GM21529 (cell line): ENCODE data around the gene C2.

ENCODE experiments used
- ATAC-seq: cut with Tn5 transposase; IDR thresholded peaks from one replicate; pipeline ENCODE4 v1.9.1; 2021; ENCODE audit not compliant: unreplicated experiment

Gene C2

DNA sequence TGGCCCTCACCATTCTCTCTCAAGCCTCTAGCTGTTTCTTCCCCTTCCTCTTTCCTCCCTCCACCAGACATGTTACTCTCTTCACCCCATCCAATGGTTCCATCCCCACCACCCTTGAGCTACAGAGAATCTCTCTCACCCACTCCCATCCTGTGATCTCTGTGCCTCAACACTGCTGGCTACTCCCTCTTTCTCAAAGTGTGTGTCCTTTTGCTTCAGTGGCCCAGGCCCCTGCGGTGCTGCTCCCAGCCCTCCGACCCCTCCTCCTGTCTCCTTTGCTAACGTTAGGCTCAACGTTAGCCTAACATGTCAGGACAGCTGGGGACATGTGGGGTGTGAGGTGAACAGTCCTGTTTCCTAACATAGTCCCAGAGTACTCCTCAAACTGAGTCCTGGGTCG is 25.4 kb downstream of the C2 start:
- no peak for ATAC-seq

DNA sequence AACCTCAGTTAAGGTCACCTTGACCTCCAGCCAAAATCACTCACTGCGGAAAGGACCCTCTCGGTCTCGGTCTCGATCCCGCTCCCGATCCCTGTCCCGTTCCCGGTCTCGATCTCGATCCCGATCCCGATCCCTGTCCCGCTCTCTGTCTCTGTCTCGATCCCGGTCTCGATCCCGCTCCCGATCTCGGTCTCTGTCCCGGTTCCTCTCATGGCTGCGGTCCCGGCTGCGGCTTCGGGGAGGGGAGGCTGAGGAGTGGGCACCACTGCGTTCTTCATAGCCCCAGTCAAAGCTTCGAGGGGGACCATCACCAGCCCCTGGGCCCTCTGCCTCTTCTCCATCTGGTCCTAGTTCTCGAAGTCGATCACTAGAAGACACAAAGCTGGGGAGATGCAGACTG is 27.0 kb downstream of the C2 start:
- no peak for ATAC-seq

DNA sequence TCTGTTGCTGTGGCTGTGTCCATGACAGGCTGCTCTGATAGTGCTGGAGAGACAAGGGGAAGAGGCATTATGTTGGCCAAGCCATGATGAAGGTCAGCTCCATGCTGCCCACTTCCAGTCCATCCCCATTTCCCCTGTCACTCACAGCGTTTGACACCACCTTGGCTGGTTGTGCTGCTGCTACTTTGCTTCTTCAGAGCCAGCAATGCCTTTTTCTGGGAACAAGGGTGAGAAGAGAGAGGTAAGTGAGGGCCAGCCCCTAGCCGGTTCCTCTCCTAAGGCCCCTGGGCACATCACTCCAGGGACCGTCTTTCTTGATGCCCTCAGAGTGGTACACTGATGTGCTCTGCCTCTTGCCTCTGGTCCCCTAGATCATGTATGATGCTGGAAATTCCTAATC is 29.3 kb downstream of the C2 start:
- ATAC-seq: no peak

DNA sequence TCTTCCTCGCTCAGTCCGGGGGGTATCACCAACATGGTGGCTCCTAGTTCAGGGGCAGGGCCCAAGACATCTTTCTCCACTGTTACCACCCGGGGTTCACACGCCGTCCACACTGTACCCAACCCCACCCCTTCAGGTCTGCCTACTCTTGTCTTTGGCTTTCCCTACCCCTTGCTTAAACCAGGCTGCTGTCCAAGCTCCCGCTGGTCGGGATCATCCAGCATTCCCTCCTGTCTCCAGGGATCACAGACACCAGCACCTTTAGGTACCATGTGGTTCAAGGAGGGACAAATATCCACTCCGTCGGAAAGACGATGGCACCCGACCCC is 30.9 kb downstream of the C2 start:
- no peak for ATAC-seq

DNA sequence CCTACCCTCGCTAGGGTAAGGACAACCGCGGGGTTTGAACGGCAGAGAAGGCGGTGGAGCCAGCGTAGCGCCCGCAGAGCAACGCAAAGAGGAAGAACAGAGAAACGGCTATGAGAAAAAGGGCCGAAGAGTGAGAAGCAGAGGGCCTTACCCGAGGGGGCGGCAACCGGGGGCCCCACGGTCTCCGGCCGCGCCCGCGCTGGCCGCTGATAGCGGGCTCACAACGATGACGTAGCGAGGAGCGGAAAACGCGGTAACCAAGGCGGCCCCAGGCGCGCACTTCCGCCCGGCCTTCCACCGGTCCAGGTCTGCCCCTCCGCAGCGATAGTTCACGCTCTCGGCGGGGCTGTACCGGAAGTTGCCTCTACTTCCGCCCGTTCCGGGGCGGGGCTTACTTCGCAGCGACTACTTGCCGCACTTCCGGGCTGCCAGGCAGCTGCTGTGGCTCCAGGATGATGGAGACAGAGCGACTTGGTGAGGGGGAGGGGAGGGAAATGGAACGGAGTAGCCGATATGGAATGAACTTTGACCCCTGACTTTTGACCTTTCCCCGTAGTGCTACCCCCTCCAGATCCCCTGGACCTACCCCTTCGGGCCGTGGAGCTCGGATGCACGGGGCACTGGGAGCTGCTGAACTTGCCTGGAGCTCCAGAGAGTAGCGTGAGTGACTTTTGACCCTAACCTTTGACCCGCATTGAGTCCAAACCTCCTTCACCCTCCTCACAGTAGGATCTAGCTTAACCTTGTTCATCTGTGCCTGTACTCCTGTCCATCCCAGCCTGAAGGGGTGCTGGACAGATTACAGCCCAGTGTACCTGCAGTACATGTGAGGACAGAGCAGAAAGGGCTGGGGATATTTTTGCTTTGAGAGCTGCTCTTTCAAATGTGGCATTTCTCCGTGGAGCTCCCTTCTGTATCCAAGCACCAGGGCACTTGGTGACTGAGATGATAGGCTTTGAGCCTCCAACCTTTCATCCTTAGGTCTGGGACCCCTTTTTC is 31.5 kb downstream of the C2 start, which contains the start of the genes NELFE and SKIC2:
Gene NELFE (minus strand): TSS at position 231 of the 999 bp plus-strand sequence. CDS start 525 bp downstream, outside the sequence.
Gene SKIC2 (plus strand): TSS at position 435 of the 999 bp plus-strand sequence. CDS start 18 bp downstream, at position 453.
- peak; percentile 90 for ATAC-seq

DNA sequence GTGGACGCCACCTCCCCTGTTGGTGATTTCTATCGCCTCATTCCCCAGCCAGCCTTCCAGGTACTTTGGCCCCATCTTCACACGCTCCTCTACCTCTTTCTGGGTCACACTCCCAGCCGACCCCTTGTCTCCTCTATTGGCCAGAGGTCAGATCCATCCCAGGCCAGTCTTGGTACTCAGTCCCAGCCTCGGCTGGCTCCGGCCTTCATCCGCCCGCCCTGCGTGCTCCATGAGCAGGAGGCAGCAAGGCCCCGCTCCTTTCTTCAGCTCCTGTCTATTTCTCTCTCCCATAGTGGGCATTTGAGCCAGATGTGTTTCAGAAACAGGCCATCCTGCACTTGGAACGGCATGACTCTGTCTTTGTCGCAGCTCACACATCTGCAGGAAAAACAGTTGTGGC is 34.1 kb downstream of the C2 start:
- no peak for ATAC-seq

DNA sequence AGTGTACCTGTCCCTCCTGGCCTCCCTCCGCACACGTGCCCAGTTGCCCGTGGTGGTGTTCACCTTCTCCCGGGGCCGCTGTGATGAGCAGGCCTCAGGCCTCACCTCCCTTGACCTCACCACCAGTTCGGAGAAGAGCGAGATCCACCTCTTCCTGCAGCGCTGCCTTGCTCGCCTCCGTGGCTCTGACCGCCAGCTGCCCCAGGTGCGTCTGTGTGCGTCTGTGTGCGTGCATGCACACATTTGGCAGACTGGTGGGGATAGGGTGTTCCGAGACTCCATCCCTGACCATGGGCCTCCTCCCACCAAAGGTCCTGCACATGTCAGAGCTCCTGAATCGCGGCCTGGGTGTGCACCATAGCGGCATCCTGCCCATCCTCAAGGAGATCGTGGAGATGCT is 36.4 kb downstream of the C2 start:
- ATAC-seq: no peak

DNA sequence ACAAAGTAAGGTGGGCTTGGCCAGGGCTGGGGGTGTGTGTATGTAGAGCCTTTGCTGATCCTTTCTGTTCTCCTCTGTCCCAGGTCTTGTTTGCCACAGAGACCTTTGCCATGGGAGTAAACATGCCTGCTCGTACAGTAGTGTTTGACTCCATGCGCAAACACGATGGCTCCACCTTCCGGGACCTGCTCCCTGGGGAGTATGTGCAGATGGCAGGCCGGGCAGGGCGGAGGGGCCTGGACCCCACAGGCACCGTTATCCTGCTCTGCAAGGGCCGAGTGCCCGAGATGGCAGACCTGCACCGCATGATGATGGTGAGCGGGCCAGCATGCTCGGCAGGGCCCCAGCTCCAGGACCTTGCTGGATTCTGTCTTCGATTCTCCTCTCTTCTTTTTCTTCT is 38.2 kb downstream of the C2 start:
- ATAC-seq: no peak

DNA sequence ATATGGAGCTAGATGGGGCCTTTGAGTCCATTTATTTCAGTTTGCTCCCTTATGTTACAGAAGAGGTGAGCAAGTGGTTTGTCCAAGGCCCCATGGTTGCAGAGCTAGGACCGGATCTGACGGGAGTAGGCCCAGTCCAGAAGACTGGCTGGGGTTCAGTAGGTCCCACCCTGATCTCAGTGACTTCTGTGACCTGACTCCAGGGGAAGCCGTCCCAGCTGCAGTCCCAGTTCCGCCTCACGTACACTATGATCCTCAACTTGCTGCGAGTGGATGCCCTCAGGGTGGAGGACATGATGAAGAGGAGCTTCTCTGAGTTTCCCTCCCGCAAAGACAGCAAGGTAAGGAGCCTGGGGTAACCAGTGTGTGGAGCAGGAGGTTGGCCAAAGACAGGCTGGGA is 39.0 kb downstream of the C2 start:
- ATAC-seq: no peak

DNA sequence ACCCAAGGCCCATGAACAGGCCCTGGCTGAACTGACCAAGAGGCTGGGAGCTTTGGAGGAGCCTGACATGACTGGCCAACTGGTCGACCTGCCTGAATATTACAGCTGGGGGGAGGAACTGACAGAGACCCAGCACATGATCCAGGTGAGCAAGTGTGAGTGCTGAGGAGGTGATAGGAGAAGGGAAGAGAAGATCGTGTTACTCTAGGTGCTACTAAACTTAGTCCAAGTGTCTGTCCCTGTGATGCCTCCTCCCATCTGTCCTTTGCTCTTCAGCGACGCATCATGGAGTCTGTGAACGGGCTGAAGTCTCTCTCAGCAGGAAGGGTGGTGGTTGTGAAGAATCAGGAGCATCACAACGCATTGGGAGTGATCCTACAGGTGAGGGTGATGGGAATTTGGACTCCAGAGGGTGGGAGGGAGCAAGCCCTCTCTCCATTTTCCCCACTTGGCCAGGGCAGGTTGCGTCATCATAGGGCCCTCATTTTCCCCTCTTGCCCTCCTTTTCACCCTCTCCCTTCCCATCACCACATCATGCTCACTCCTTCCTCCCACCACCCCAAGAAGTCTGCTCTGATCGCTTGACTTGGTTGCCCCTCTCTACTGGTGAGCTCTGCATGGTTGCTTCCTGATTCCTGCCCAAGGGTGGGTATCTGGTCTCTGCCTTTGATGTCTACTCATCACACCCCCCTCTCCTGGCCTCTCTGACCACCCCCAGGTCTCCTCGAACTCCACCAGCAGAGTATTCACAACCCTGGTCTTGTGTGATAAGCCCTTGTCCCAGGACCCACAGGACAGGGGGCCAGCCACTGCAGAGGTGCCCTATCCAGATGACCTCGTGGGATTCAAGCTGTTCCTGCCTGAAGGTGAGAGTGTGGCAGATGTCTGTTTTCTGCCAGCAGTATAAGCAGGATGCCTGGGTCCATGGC is 39.7 kb downstream of the C2 start:
- ATAC-seq: no peak

DNA sequence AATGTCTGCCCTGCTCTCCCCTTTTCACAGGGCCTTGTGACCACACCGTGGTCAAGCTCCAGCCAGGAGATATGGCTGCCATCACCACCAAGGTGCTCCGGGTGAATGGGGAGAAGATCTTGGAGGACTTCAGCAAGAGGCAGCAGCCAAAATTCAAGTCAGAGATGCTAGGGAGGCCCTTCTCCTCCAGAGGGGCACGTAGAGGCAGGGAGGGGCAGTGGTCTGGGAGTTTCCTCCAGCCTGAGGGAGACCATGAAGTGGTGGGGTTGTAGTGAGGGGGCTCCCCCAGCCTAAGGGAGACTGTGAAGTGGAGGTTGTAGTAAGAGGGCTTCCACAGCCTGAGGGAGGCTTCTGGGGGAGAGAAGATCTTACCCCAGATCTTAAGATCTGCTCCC is 40.4 kb downstream of the C2 start:
- ATAC-seq: no peak

DNA sequence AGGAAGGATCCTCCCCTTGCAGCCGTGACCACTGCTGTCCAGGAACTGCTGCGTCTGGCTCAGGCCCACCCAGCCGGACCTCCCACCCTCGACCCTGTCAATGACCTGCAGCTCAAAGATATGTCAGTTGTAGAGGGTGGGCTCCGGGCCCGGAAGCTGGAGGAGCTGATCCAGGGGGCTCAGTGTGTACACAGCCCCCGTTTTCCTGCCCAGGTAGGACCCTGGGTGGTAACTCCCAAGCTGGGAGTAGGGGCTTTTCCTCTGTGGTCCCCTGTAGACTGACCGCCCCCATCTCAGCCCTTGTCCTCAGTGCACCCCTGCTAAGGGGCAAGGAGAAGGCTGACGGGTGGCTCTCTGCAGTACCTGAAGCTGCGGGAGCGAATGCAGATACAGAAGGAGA is 40.8 kb downstream of the C2 start:
- ATAC-seq: no peak

DNA sequence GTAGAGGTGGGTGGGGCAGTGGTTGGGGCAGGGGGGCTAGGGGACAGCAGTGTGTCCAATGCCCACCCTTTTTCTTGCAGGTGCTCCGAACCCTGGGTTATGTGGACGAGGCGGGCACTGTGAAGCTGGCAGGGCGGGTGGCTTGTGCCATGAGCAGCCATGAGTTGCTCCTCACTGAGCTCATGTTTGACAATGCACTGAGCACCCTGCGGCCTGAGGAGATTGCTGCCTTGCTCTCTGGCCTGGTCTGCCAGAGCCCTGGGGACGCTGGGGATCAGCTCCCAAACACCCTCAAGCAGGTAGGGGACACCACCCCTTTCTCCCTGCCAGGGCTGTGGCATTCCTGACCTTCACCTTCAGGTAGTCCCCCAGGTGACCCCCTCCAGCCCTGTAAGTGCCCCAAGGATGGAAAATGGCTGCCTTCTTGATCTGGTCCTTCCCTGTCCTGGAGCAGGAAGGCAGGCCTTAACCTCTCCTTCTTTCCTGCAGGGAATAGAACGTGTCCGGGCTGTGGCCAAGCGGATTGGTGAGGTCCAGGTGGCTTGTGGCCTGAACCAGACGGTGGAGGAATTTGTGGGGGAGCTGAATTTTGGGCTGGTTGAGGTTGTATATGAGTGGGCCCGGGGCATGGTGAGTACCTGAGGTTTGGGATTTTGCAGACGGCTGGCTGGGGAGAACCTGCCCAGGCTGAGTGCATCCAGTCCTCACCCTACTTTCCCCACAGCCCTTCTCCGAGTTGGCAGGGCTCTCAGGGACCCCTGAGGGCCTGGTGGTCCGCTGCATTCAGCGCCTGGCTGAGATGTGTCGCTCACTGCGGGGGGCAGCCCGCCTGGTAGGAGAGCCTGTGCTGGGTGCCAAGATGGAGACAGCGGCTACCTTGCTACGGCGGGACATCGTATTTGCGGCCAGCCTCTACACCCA is 41.5 kb downstream of the C2 start:
- ATAC-seq: no peak

DNA sequence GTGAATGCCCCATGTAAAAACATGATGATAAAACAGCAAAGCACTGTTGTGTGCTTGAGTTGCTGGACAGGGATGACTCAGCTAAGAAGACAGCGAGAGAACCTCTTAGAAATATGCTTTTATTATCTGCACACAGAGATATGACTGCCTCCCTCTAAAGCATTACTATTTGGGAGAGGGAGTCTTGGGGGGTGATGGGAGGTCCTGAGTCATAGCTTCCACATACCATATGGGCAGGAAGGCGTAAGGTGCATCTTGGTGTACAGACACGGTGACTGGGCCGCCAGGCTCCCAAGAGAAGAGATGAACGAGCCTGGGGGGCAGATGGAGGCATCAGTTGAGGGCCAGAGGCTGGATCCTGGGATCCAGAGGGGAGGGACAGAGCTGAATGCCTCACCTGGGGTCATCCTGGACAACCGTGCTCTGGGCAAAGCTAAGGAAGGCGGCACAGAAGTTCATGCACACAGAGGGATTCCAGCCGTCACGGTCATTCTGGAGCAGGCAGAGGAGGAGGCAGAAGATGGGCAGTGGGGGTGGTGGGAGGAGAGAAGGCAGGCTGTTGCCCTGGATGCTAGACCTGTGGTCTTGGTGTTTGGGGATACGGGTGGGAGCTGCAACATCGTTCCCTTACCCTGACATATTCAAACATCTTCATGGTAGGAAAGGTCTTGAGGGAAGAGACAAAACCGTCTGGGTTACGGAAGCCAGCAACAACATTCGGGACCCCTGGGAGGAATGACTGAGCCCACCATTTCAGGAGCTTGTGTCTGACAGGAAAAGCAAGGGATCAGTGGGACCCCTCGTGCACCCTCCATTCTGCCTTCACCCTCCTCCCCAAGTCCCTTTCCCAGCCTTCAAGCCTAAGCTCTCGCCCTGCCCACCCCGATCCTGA is 42.4 kb downstream of the C2 start:
- no peak for ATAC-seq

DNA sequence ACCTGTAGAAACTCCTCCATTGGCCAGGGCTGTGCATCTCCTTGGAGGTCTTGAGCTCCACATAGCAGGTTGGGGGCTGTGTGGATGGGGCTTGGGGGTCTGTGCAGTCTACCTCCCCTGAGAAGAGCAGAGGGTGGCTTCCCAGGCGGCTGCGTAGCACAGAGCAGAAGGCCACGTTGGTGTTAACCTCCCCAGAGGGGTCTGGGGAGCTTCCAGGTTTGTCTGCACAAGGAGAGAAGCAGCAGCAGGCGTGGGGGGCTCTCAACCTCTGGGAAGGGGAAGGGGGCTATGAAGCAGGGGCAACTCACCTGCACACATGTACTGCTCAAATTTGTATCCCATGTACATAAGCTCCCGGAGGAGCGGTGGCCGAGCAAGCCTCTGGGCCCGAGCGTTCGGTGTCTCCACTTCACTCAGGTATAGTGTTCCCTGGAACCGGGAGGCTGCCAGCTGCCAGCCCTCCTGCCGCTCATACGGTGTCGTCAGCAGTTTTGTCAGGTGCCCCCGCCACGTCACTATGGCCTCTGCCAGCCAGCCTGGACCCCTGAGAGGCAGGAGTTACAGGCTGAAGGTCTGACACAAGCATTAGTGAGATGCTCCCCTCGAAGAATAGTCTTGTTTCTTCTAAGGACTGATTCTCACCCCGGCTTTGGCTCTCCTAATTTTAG is 43.2 kb downstream of the C2 start:
- ATAC-seq: no peak

DNA sequence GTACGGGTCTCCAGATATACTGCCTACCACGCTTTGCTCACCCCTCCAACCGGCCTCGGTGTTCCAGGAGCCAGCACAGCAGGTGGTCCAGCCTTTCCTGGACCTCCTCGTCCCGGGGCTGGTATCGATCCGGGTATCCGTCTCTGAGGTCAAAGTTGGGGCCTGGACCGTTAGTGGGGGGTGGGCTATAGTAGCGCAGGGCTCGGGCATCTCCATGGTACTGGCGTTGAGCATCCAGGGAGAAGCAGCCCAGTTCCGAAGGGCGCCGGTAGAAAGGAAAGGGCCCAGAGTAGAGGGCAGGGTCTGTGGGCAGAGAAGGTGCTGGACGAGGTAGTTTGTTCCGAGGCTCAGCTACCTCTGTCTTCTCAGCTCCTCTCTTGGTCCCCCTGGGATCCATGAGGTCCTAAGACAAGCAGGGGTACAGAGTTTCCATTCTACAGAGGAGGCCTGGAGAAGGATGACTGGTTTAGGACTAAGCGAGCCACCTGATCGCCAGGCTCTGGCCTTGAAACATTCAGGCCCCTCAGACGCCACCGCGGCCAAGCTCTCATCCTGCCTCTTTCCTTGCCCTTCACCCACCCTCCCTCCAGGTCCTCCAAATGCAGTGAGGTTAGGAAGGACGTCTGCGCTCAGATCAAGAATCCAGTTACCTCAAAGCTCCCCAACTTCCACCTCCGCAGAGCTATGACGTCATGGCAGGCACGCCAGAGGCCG is 43.9 kb downstream of the C2 start:
- peak; percentile 1 for ATAC-seq

DNA sequence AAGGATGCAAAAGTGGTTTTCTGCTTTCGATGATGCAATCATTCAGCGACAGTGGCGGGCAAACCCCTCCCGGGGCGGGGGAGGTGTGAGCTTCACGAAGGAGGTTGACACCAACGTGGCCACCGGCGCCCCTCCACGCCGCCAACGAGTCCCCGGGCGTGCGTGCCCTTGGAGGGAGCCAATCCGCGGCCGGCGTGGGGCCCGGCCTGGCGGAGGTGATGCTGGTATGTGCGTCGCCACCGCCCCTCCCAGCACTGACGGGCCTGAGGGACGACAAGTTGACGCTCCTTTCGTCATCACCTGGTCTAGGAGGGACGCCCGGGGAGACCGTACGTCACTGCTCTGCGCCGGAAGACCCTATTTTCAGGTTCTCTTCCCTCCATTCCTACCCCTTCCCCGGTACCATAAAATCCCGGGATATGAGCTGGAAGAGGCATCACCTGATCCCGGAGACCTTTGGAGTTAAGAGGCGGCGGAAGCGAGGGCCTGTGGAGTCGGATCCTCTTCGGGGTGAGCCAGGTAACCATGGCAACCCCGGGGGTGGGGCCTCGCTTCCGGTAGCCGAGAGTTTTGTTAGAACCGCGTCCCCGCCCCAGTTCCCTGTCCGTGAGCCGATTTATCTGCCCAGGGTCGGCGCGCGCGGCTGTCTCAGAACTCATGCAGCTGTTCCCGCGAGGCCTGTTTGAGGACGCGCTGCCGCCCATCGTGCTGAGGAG is 44.6 kb downstream of the C2 start, which contains the start of gene DXO:
Gene DXO (minus strand): TSS at position 146 of the 716 bp plus-strand sequence. CDS start 463 bp downstream, outside the sequence.
- ATAC-seq: peak; percentile 80
